ENCODE measurements around the gene PFKFB2.

DNA sequence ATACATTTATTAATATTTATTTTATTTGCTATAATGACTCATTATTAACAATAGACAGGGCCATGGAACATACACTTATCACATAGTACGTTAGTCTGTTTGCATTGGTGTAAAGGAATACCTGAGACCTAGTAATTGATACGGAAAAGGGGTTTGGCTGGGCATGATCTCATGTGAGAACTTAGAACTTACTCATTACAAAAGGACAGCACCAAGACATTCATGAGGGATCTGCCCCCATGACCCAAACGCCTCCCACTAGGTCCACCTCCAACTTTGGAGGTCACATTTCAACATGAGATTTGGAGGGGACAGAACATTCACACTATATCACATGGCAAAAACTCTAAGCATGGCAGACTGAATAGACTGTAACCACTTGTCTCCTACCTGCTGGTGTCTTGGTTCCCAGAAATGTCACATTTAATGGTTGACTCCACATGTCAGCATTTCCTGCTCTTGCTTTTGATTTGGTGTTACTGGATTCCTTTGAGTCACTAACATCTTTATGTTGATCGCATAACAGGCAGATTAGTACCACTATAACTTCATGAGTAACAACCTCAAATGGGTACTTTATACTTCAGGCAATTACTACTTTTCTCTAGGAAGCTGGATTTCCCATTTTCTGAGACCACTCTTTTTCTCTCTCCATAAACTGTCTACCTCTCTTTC lies 17.1 kb upstream of the PFKFB2 start:
- TF ChIP-seq POLR2A (IDR thresholded peaks at IDR 0.05; ENCODE audit: low read length) = no peak
- no peak for TF ChIP-seq GATA1 (IDR thresholded peaks at IDR 0.05; ENCODE audit: low read depth, low read length)

Data from erythroblast (primary cell).